GM18907 (cell line): ENCODE measurements around the gene SHFL.

Experiments
- ATAC-seq: cut with Tn5 transposase; IDR thresholded peaks from one replicate; pipeline ENCODE4 v1.9.1; 2021; ENCODE audit warnings: mild to moderate bottlenecking, moderate library complexity; ENCODE audit not compliant: unreplicated experiment

Gene SHFL

GRCh38 chr19:10085641-10086590, at the start of gene SHFL:
Gene SHFL (plus strand): TSS chr19:10086317. CDS start chr19:10086428, 111 bp downstream.
- peak; percentile 80 for ATAC-seq

DNA sequence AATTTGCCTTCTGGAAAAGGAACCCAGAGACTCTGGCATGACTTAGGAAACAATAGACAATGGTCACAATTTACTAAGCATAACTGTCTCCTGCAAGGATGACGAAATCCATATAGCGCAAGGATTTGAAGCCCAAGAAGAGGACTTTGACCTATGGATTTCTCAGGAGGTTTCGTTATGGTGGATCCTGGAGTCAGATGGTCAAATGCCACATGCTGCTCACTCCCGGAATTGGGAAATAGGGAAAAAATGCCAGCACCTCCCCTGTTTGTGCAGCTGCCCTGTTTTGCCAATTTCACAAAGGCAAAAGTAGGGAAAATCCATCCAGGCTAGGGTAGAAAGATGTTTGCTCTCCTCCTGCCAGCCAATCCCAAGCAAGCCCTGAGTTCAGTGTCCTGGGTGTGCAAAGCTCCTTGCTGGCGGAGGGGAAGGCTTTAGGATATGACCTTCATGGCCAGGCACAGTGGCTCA, 49.5 kb upstream of the SHFL start:
- ATAC-seq, result no peak

- ATAC-seq, result no peak
Observed at GRCh38 chr19:10037367-10037766, 48.8 kb upstream of the SHFL start.

GRCh38 chr19:10037809-10038208, 48.3 kb upstream of the SHFL start:
- no peak for ATAC-seq

DNA sequence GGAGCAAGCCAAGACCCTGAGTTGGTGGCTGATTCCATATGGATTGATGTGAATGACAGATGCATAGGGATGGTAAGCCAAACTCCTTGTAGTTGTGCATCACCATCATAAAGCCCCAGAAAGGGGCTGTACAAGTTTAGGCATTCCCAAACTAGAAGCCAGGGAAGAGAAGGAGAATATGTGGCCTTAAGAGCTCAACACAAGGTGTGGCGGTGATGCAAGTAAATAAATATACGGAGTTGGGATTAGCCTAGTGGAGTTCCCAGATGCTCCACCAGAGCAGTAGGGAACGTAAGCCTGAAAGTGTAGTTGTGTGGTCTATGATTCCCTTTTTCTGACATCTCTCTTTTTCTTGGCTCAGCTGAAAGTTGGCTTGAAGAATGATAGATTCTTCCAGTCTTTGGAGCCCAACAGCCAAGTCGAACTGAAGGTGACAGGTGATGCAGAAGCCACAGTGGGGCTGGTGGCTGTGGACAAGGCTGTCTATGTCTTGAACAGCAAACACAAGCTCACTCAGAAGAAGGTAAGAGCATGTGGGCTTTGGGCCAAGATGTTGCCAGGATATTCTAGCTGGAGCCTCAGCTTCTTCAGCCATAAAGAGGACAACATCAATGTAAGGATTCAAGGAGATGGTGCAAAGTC, 42.7 kb upstream of the SHFL start:
- ATAC-seq, result no peak

DNA sequence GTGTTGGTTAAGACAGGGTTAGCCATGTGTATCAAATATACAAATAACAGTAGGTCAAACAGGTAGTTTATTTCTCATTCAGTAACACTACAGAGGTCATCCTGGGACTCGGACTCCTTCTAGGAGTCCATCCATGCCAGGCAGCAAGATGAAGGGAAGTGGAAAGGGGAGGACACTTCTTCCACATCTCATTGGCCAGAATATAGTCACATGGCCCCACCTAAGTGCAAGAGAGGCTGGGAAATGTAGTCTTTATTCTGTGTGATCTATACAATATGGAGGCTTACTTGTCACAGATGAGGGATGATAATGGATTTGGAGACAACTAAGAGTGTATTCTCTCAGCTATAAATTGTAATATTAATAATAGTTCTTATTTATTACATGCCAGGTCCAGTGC, 41.7 kb upstream of the SHFL start:
- ATAC-seq, result no peak

DNA sequence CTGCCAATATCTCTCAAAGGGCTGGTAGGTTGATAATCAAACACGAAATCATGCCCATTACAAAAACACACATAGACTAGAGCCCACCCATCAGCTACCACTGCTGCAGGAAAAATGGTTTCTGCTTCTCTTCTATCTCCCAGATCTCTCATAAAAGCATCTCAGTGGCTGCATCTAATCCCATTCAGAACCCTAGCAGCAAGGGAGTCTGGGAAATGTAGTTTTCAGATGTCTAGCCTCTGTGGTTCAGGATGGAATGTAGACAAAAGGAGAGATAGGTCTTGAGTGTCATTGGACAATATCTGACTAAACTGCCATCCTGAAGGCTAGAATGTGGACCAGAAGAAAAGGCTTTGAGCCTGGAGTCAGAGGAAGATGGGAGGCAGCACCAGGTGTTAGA, 40.7 kb upstream of the SHFL start:
- no peak for ATAC-seq

DNA sequence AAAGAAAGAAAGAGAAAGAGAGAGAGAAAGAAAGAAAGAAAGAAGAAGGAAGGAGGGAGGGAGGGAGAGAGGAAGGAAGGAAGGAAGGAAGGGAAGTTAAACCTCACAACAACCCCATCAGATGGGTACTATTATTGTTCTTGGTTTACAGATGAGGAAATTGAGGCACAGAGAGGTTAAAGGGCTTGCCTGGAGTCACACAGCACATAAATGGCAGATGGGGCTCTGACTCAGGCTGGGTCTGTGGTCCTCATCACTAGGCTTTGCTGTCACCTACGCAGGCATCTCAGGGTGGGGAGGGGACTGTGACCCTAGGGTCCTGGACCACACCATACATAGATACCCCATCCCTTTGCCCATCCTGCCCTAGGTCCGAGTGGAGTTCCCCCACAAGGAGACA, 36.5 kb upstream of the SHFL start:
- no peak for ATAC-seq

DNA sequence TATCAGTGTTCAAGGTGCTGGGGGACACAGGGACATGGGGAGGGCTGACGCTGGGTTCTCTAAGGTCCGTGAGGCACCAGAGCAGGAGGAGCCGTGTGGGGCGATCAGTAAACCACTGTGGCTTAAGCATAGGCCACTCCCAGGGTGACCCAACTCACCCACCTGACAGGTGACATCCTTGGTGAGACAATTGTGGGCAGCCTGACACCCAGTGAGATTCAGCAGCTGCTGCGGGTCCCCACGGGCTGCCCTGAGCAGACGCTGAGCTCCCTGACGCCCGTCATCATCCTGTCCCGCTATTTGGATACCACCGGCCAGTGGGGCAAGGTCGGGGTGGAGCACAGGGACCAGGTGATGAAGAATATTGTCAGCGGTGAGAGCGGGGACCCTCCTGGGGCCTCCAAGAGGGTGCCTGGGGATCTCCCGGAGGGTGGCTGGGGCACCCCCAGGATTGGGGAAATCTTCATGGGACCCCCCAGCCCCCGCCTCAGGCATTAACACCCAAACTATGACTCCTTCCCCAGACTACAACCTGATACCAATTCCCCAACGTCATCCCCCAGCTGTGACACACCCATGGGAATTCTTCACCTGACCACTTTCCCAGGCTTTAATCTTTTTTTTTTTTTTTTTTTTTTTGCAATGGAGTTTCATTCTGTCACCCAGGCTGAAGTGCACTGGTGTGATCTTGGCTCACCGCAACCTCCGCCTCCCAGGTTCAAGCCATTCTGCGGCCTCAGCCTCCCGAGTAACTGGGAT, 33.3 kb upstream of the SHFL start:
- no peak for ATAC-seq

DNA sequence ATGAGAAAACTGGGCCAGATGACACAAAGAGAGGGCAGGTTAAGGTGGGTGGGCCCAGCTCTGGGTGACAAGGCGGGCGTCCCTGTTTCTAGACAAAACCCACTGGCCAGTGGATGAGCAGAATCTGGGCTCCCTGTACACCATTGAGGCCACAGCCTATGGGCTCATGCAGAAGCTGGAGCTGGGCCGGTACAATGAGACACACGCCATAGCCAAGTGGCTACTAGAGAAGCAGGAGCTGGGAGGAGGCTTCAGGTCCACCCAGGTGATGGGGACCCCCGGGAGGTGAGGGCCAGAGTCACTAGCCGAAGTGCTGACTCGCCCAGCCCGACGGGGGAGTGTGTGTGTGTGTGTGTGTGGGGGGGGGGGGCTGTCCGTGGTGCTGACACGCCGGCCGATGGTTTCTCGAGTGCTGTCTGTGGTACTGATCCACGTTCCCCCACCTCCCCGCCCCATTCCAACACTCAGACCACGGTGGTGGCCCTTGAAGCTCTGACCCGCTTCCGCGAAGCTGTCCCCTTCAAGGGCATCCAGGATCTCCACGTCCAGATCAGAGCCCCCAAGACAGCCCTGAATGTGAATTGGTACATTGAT, 24.3 kb upstream of the SHFL start:
- no peak for ATAC-seq

DNA sequence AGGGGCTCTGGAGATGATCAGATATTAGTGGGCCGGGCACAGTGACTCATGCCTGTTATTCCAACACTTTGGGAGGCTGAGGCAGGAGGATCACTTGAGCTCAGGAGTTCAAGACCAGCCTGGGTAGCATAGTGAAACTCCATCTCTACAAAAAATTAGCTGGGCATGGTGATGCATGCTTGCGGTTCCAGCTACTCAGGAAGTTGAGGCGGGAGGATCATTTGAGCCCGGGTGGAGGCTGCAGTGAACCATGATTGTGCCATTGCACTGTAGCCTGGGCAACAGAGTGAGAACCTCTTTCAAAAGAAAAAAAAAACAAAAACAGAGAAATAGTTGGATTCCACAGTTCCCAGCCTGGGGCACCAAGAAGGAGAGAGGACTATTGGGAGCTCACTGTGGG, 17.9 kb upstream of the SHFL start:
- no peak for ATAC-seq

GRCh38 chr19:10069046-10069445, 17.1 kb upstream of the SHFL start:
- ATAC-seq, result no peak

GRCh38 chr19:10070730-10071446, 15.2 kb upstream of the SHFL start:
- no peak for ATAC-seq

- ATAC-seq, result no peak
Observed at GRCh38 chr19:10074153-10074552, 12.0 kb upstream of the SHFL start.

DNA sequence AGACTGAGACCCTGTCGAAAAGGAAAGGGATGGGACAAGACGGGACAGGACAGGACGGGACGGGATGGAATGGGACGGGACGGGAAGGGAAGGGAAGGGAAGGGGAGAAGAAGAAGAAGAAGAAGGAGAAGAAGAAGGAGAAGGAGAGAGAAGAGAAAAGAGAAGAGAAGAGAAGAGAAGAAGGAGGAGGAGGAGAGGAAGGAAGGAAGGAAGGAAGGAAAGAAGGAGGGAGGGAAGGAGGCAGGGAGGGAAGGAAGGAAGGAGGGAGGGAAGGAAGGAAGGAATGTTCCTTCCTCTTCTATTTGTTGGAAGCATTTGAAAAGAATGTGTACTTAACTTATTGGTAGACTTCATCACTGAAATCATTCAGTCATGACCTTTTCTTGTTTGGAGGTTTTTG, 9.6 kb upstream of the SHFL start:
- no peak for ATAC-seq

DNA sequence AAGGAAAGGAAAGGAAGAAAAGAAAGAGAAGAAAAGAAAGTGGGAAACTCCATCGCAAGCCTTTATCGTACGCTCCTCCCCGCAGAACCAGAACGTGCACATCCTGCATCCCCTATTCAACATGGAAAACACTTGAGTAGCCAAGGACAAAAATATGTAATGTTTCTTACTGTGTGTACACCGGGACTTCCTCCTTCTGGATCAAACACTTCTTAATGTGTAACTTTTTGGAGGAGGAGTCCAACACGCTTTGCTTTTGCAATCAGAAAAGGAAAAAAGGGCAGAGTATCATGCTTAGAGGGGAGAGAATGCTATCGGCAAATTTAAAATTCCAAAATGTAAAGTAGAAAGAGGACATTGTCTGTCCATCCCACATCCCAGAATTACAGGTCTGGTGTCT, 7.8 kb upstream of the SHFL start:
- no peak for ATAC-seq

GRCh38 chr19:10079031-10079453, 7.1 kb upstream of the SHFL start:
- ATAC-seq, result no peak

GRCh38 chr19:10083911-10084310, 2.2 kb upstream of the SHFL start:
- no peak for ATAC-seq

DNA sequence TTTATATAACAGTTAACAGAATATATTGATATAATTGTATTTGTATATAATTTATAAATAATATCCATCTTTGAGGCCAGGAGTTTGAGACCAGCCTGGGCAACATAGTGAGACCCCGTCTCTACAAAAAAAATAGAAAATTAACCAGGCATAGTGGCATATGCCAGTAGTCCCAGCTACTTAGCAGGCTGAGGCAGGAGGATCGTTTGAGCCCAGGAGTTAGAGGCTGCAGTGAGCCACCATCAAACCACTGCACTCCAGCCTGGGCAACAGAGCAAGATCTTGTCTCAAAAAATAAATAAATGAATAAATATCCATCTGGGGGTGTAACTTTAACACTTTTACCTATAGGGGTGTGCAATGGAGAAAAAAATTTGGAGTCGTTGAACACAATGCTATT, 1.3 kb upstream of the SHFL start:
- ATAC-seq, result no peak

GRCh38 chr19:10086591-10087192, 575 bp downstream of the SHFL start:
- ATAC-seq, result no peak
